ENCODE results near the gene CCL11.
"Not testable (repeated sequence)": the region's sequence is repeated elsewhere in the genome, so short reads cannot be mapped to it uniquely, and the experiment has no call there.

The CCL11 gene

DNA sequence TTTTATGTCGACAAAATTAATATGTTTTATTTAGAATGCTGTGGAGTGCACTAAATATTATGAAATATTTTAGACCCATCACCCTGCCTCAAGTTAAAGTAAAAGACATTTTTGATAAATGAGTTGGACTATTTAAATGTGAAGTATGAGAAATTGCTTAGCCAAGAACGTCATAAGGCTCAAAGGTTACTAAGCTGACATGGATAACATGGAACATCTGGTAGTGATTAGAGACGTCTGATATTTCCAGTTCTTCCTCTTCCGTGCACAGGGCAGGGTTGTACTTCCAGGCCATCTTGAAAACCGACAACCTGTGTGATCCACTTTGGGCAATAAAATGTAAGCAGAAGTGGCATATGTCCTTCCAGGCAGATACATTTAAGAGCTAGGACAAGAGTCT lies 26.5 kb downstream of the CCL11 start:
- DNase-seq = no peak

DNA sequence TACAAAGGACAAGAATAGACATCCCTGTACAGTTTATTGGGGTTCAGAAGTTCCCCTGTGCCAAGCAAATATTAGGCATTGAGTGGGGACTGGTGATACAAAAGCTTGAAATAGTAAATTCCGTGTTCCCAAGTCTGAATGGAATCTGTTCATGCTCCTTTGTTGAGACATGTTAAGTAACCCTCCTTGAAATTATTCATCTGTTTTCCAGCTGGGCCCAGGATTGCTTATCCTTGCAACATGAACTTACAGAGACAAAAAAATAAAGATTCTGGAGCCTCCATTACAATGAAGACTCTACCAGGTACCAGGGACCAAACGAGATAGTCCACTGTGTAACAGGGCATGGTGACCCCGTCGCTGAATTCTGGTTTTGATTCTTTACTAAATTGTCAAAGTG lies 27.6 kb downstream of the CCL11 start:
- DNase-seq = no peak

DNA sequence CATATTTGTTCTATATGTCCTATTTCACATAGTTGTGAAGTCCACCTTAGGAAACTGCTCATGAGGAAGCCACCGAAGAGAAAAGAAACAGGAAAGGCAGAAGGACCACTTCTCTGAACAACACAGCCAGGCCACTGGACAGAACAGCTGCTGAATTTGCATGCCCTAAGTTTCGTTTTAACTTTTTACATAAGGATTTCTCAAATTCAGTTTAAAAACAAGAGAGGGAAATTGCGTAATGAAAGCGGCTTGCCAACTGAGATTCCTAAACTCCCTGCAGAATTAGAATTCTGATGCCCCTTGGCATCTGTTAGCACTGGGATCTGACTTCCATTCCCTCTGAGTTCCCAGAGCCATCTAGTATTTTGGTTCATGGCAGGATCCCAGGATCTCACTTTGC lies 28.7 kb downstream of the CCL11 start:
- no peak for DNase-seq

DNA sequence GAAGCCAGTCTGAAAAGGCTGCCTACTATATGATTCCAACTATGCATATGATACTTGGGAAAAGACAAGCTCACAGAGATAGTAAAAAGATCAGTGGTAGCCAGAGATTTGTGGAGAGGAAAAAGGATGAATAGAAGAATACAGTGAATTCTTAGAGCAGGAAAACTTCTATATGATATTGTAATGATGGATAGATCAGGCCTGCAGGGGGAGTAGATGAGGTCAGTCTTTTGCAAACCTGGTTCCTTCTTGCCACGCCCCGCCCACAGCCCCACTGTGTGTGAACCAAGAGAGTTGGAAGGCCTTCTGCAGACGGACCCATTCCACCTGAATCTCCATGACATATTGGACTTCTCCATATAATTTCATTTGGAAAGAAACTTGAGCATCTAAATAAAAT lies 32.9 kb downstream of the CCL11 start:
- DNase-seq = no peak

DNA sequence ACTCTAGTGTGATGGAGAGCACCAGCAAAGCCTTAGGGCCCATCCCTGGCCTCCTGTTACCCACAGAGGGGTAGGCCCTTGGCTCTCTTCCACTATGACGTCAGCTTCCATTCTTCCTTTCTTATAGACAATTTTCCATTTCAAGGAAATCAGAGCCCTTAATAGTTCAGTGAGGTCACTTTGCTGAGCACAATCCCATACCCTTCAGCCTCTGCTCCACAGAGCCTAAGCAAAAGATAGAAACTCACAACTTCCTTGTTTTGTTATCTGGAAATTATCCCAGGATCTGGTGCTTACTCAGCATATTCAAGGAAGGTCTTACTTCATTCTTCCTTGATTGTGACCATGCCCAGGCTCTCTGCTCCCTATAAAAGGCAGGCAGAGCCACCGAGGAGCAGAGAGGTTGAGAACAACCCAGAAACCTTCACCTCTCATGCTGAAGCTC lies 33.5 kb downstream of the CCL11 start, which contains the start of gene CCL8:
TSS of gene CCL8 (plus strand) at position 397 of the 445 bp plus-strand sequence. CDS start 67 bp downstream, outside the sequence.
- DNase-seq = no peak

DNA sequence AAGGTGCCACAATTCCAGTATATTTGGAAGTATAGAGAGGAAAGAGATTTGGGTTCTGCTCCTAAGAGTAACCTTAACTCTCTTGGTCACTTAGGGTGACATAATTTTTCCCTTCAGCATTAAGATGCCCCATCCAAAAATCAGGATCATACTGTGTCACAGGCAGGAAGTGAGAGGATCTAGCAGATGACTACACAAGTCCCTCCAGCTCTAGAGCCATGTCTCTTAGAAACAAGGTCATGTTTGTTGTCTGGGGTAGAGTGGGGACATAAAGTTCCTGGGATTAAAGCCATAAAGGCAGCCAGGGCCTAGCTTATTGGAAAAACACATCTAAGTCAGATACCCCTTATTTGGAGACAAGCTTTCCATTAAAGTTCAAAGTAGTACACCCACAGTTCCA lies 36.4 kb downstream of the CCL11 start:
- DNase-seq = no peak

DNA sequence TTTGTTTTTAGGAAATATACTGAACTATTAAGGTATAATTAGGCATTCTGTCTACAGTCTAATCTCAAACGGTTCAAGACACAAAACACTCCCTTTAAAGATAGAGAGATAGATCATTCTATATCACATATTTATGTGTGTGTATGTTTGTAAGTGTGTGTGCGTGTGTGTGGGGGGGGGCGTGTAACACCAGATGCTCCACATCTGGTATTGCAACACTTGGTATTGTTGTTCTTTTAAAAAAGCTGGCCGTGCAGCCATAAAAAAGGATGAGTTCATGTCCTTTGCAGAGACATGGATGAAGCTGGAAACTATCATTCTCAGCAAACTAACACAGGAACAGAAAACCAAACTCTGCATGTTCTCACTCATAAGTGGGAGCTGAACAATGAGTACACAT lies 42.0 kb downstream of the CCL11 start:
- DNase-seq = not testable (repeated sequence)

DNA sequence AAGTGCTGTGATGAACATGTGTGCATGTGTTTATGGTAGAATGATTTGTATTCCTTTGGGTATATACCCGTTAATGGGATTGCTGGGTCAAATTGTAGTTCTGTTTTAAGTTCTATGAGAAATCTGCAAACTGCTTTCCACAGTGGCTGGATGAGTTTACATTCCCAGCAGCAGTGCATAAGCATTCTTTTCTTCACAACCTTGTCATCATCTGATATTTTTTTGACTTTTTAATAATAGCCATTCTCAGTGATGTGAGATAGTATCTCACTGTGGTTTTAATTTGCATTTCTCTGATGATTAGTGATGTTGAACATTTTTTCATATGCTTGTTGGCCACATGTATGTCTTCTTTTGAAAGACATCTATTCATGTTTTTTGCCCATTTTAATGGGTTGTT lies 52.2 kb downstream of the CCL11 start:
- DNase-seq = no peak

All from NCI-H345 (cell line).